ENCODE measurements around the gene ATP5F1B.

ATP5F1B gene

GRCh38 chr12:56677680-56678079 is 31.9 kb upstream of the ATP5F1B start:
- H3K9me3 ChIP-seq (ENCODE audit: insufficient read depth, low read length, severe bottlenecking), result no peaks in the 10 kb centered on the region
- H3K79me2 ChIP-seq (ENCODE audit: insufficient read depth, low read length), result peaks cover 99% of the 10 kb centered on the region
- no peak overlapping the region for H3K9ac ChIP-seq (ENCODE audit: low read depth, low read length)
- H3K27ac ChIP-seq (ENCODE audit: low read length), result no peak overlapping the region
- H3K4me3 ChIP-seq (ENCODE audit: low read depth in 1 of 2, low read length in 2 of 2), result no peak overlapping the region
- no peak overlapping the region for H3K4me2 ChIP-seq (ENCODE audit: insufficient read depth, low read length)
- no peak for ATAC-seq (ENCODE audit: insufficient read depth, low read depth)
- no peak overlapping the region for H2AFZ ChIP-seq (ENCODE audit: low read depth, low read length)
- DNase-seq, result peak; percentile 1
- H3K36me3 ChIP-seq (ENCODE audit: insufficient read depth, low read length), result peaks cover 86% of the 10 kb centered on the region
- no peaks in the 10 kb centered on the region for H3K27me3 ChIP-seq (ENCODE audit: insufficient read depth, low read length, poor library complexity)
- no peak for TF ChIP-seq EZH2 (IDR thresholded peaks at IDR 0.05; ENCODE audit: borderline replicate concordance, low read depth, low read length, severe bottlenecking)
- TF ChIP-seq CTCF (IDR thresholded peaks at IDR 0.05; ENCODE audit: borderline replicate concordance, extremely low read depth, low read length, poor library complexity, severe bottlenecking), result no peak
- H3K4me1 ChIP-seq (ENCODE audit: insufficient read depth, low read length), result peaks cover 39% of the 10 kb centered on the region
- peaks cover 93% of the 10 kb centered on the region for H4K20me1 ChIP-seq (ENCODE audit: insufficient read depth, low read length)

GRCh38 chr12:56676851-56677580 is 31.2 kb upstream of the ATP5F1B start:
- DNase-seq (no peak), ATAC-seq (ENCODE audit: insufficient read depth, low read depth) (0 out of 3 replicates have a peak, but pooled peaks have one; percentile 22)
- no peak overlapping the region for H2AFZ ChIP-seq (ENCODE audit: low read depth, low read length)
- peaks cover 86% of the 10 kb centered on the region for H3K36me3 ChIP-seq (ENCODE audit: insufficient read depth, low read length)
- no peaks in the 10 kb centered on the region for H3K9me3 ChIP-seq (ENCODE audit: insufficient read depth, low read length, severe bottlenecking)
- H3K27ac ChIP-seq (ENCODE audit: low read length), result no peak overlapping the region
- no peak overlapping the region for H3K4me3 ChIP-seq (ENCODE audit: low read depth in 1 of 2, low read length in 2 of 2)
- peaks cover 99% of the 10 kb centered on the region for H3K79me2 ChIP-seq (ENCODE audit: insufficient read depth, low read length)
- H3K4me2 ChIP-seq (ENCODE audit: insufficient read depth, low read length), result no peak overlapping the region
- TF ChIP-seq CTCF (IDR thresholded peaks at IDR 0.05; ENCODE audit: borderline replicate concordance, extremely low read depth, low read length, poor library complexity, severe bottlenecking) (no peak), EZH2 (IDR thresholded peaks at IDR 0.05; ENCODE audit: borderline replicate concordance, low read depth, low read length, severe bottlenecking) (no peak)
- H3K9ac ChIP-seq (ENCODE audit: low read depth, low read length), result no peak overlapping the region
- peaks cover 32% of the 10 kb centered on the region for H3K4me1 ChIP-seq (ENCODE audit: insufficient read depth, low read length)
- no peaks in the 10 kb centered on the region for H3K27me3 ChIP-seq (ENCODE audit: insufficient read depth, low read length, poor library complexity)
- H4K20me1 ChIP-seq (ENCODE audit: insufficient read depth, low read length), result peaks cover 89% of the 10 kb centered on the region

- no peak overlapping the region for H3K27ac ChIP-seq (ENCODE audit: low read length)
- no peak overlapping the region for H3K4me2 ChIP-seq (ENCODE audit: insufficient read depth, low read length)
- no peak overlapping the region for H3K9ac ChIP-seq (ENCODE audit: low read depth, low read length)
- no peak overlapping the region for H2AFZ ChIP-seq (ENCODE audit: low read depth, low read length)
- H3K4me1 ChIP-seq (ENCODE audit: insufficient read depth, low read length), result peaks cover 5% of the 10 kb centered on the region; the same call in 1 of the 2 replicates
- H3K36me3 ChIP-seq (ENCODE audit: insufficient read depth, low read length), result peaks cover 90% of the 10 kb centered on the region
- no peaks in the 10 kb centered on the region for H3K27me3 ChIP-seq (ENCODE audit: insufficient read depth, low read length, poor library complexity)
- no peak for TF ChIP-seq CTCF (IDR thresholded peaks at IDR 0.05; ENCODE audit: borderline replicate concordance, extremely low read depth, low read length, poor library complexity, severe bottlenecking)
- no peak for TF ChIP-seq EZH2 (IDR thresholded peaks at IDR 0.05; ENCODE audit: borderline replicate concordance, low read depth, low read length, severe bottlenecking)
- no peak for ATAC-seq (ENCODE audit: insufficient read depth, low read depth)
- no peak for DNase-seq
- H3K9me3 ChIP-seq (ENCODE audit: insufficient read depth, low read length, severe bottlenecking), result no peaks in the 10 kb centered on the region
- H3K79me2 ChIP-seq (ENCODE audit: insufficient read depth, low read length), result peaks cover 97% of the 10 kb centered on the region
- no peak overlapping the region for H3K4me3 ChIP-seq (ENCODE audit: low read depth in 1 of 2, low read length in 2 of 2)
- peaks cover 78% of the 10 kb centered on the region for H4K20me1 ChIP-seq (ENCODE audit: insufficient read depth, low read length)
These were observed 25.8 kb upstream of the ATP5F1B start for GRCh38 chr12:56671608-56672007.
